Spleen (tissue), 7 donors: Measurements from ENCODE around the gene VGLL4.

ENCODE experiments used
- POLR2A ChIP-seq, 3 donors: fragments of 450-650 bp; IDR thresholded peaks; one replicate each; pipeline ENCODE4 v1.5.1; 2017; ENCODE audit warnings: antibody characterized with exemption in 3 of 3, mild to moderate bottlenecking in 1 of 3
- POLR2AphosphoS5 ChIP-seq, 3 donors: sonication (generic); formaldehyde crosslinking; IDR thresholded peaks; one replicate each; pipeline ENCODE4 v1.5.1; 2017; ENCODE audit warnings: antibody characterized with exemption in 3 of 3
- TF ChIP-seq, protein P1 (sequence below), 11 experiments: fragments of 200-600 bp in 7 of 11; fragments of 450-650 bp in 4 of 11; sonication (generic) in 4 of 11; IDR thresholded peaks in 8 of 11; conservative IDR thresholded peaks in 3 of 11; 1 replicate in 7 of 11; 2 replicates in 4 of 11; pipeline versions ENCODE4 v1.4.0 to v1.8.0; 2016 to 2021; ENCODE audit warnings: antibody characterized with exemption in 11 of 11, inconsistent platforms in 4 of 11, mild to moderate bottlenecking in 1 of 11
- donor health status: DM: no; HTN: no; CAD: no; lungs with moderate emphysema.
- donor health status: DM: no; HTN: no; CAD: no.
- donor health status: DM: no; HTN: no; CAD: no.

DNA sequence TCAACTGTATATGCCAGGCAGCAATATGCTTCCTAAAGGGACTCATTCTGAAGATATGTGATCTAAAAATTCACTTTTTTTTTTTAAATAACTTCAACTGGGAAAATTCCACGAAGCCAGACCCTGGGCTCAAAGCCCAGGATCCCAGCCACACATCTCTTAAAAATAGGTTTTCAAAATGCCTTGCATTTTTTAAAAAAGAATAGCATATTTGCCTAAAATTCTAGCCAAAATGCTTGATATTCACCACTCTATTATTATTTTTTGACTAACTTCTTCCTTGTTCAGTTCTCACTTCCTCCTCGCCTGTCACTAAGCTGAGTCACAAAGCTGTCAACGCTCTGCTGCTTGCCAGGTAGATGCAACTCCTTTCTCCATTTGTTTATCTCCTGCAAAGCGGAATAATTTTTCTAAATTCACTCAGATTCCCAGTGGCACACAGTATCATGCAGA, 28.0 kb upstream of the VGLL4 start:
- TF ChIP-seq, protein P1, sequence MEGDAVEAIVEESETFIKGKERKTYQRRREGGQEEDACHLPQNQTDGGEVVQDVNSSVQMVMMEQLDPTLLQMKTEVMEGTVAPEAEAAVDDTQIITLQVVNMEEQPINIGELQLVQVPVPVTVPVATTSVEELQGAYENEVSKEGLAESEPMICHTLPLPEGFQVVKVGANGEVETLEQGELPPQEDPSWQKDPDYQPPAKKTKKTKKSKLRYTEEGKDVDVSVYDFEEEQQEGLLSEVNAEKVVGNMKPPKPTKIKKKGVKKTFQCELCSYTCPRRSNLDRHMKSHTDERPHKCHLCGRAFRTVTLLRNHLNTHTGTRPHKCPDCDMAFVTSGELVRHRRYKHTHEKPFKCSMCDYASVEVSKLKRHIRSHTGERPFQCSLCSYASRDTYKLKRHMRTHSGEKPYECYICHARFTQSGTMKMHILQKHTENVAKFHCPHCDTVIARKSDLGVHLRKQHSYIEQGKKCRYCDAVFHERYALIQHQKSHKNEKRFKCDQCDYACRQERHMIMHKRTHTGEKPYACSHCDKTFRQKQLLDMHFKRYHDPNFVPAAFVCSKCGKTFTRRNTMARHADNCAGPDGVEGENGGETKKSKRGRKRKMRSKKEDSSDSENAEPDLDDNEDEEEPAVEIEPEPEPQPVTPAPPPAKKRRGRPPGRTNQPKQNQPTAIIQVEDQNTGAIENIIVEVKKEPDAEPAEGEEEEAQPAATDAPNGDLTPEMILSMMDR (IDR thresholded peaks at IDR 0.05 in 8 of 11, conservative IDR thresholded peaks at IDR 0.05 in 3 of 11), result no peak
- no peak for TF ChIP-seq POLR2AphosphoS5 (IDR thresholded peaks at IDR 0.05)
- TF ChIP-seq POLR2A (IDR thresholded peaks at IDR 0.05), result no peak
